H9 (cell line): ENCODE data around the gene TMEM273. TPM values are rescaled to one million over a fixed set of nuclear protein-coding genes. Genes with fewer than 3 reads are reported as not detected.

Experiments
- DNase-seq: peaks from one replicate; pipeline ENCODE4 v3.0.0-alpha.2; 2017
- H2AFZ ChIP-seq: one replicate; pipeline ENCODE4 v1.6.1; 2013; ENCODE audit warnings: mild to moderate bottlenecking, low read length, control low read depth, moderate library complexity
- H2AK5ac ChIP-seq: 2 replicates; pipeline ENCODE4 v1.6.1; 2013; ENCODE audit warnings: low read length, control low read depth, mixed read lengths; ENCODE audit not compliant: insufficient read length
- H2BK120ac ChIP-seq: one replicate; pipeline ENCODE4 v1.6.1; 2013; ENCODE audit warnings: low read depth, mild to moderate bottlenecking, low read length, control low read depth, inconsistent platforms; ENCODE audit not compliant: poor library complexity, severe bottlenecking
- H2BK12ac ChIP-seq: 2 replicates; pipeline ENCODE4 v1.6.1; 2013; ENCODE audit warnings: low read length, control low read depth, mixed read lengths, low read depth; ENCODE audit not compliant: insufficient read length
- H2BK15ac ChIP-seq: 2 replicates; pipeline ENCODE4 v1.6.1; 2013; ENCODE audit warnings: low read depth, low read length, control low read depth
- H2BK20ac ChIP-seq: one replicate; pipeline ENCODE4 v1.6.1; 2013; ENCODE audit warnings: low read depth, mild to moderate bottlenecking, low read length, control low read depth, inconsistent platforms; ENCODE audit not compliant: poor library complexity, severe bottlenecking
- H2BK5ac ChIP-seq: 2 replicates; pipeline ENCODE4 v1.6.1; 2013; ENCODE audit warnings: low read length, control low read depth, mixed read lengths; ENCODE audit not compliant: insufficient read length
- H3K14ac ChIP-seq: 2 replicates; pipeline ENCODE4 v1.6.1; 2013; ENCODE audit warnings: low read length, control low read depth; ENCODE audit not compliant: insufficient read depth
- H3K18ac ChIP-seq: 2 replicates; pipeline ENCODE4 v1.6.1; 2013; ENCODE audit warnings: low read depth, mild to moderate bottlenecking, mixed read lengths, low read length, control low read depth; ENCODE audit not compliant: insufficient read length
- H3K23ac ChIP-seq: 2 replicates; pipeline ENCODE4 v1.6.1; 2013; ENCODE audit warnings: low read length, control low read depth, mixed read lengths, low read depth; ENCODE audit not compliant: insufficient read length
- H3K23me2 ChIP-seq: 2 replicates; pipeline ENCODE4 v1.6.1; 2013; ENCODE audit warnings: low read depth, mild to moderate bottlenecking, mixed read lengths, low read length, control low read depth; ENCODE audit not compliant: insufficient read length, poor library complexity, severe bottlenecking
- H3K27ac ChIP-seq: 2 replicates; pipeline ENCODE4 v1.5.1; 2013; ENCODE audit warnings: low read length, control low read depth, mixed read lengths, low read depth; ENCODE audit not compliant: insufficient read length
- H3K27me3 ChIP-seq: 2 replicates; pipeline ENCODE4 v1.6.1; 2013; ENCODE audit warnings: low read length, control low read depth, inconsistent platforms; ENCODE audit not compliant: insufficient read depth
- H3K4ac ChIP-seq: 2 replicates; pipeline ENCODE4 v1.6.1; 2013; ENCODE audit warnings: low read depth, mild to moderate bottlenecking, control low read depth, inconsistent platforms, low read length, moderate library complexity
- H3K4me1 ChIP-seq: 2 replicates; pipeline ENCODE4 v1.6.1; 2013; ENCODE audit warnings: low read length, control low read depth, inconsistent platforms; ENCODE audit not compliant: insufficient read depth
- H3K4me2 ChIP-seq: 2 replicates; pipeline ENCODE4 v1.6.1; 2013; ENCODE audit warnings: low read length, control low read depth, mixed read lengths; ENCODE audit not compliant: insufficient read length, insufficient read depth
- H3K56ac ChIP-seq: 2 replicates; pipeline ENCODE4 v1.6.1; 2013; ENCODE audit warnings: low read depth, mild to moderate bottlenecking, mixed read lengths, low read length, control low read depth; ENCODE audit not compliant: insufficient read length
- H3K79me1 ChIP-seq: 2 replicates; pipeline ENCODE4 v1.6.1; 2013; ENCODE audit warnings: low read depth, mild to moderate bottlenecking, moderate library complexity, low read length, control low read depth, inconsistent platforms; ENCODE audit not compliant: insufficient read depth, poor library complexity, severe bottlenecking
- H3K79me2 ChIP-seq: 2 replicates; pipeline ENCODE4 v1.6.1; 2013; ENCODE audit warnings: low read length, control low read depth, inconsistent platforms; ENCODE audit not compliant: insufficient read depth
- H3K9ac ChIP-seq: 2 replicates; pipeline ENCODE4 v1.6.1; 2013; ENCODE audit warnings: low read length, control low read depth, mixed read lengths; ENCODE audit not compliant: insufficient read length; ENCODE audit errors: extremely low read depth
- H3K9me3 ChIP-seq: one replicate; pipeline ENCODE4 v1.6.1; 2013; ENCODE audit warnings: low read depth, low read length, inconsistent platforms; ENCODE audit not compliant: control insufficient read depth
- H3T11ph ChIP-seq: one replicate; pipeline ENCODE4 v1.6.1; 2013; ENCODE audit warnings: mild to moderate bottlenecking, low read length, control low read depth, inconsistent platforms
- H4K20me1 ChIP-seq: one replicate; pipeline ENCODE4 v1.6.1; 2013; ENCODE audit not compliant: control insufficient read depth, insufficient read length, insufficient read depth
- H4K5ac ChIP-seq: 2 replicates; pipeline ENCODE4 v1.6.1; 2013; ENCODE audit warnings: low read depth, mild to moderate bottlenecking, mixed read lengths, low read length, control low read depth; ENCODE audit not compliant: insufficient read length
- H4K8ac ChIP-seq: replicated peaks from 2 replicates; pipeline ENCODE4 v1.6.1; 2013; ENCODE audit warnings: low read length, control low read depth, mixed read lengths, low read depth; ENCODE audit not compliant: insufficient read length
- H4K91ac ChIP-seq: 2 replicates; pipeline ENCODE4 v1.6.1; 2013; ENCODE audit warnings: low read depth, mild to moderate bottlenecking, moderate library complexity, mixed read lengths, low read length, control low read depth; ENCODE audit not compliant: insufficient read length
- H3K27ac Mint-ChIP-seq, 3 experiments: 2 replicates in 2 of 3; 3 replicates in 1 of 3; pipeline ENCODE4 v1.8.0; 2020 to 2021; ENCODE audit warnings: mixed read lengths in 3 of 3, mild to moderate bottlenecking in 1 of 3, moderate library complexity in 1 of 3
- H3K27me3 Mint-ChIP-seq: 2 replicates; pipeline ENCODE4 v1.8.0; 2021; ENCODE audit warnings: low read depth, mild to moderate bottlenecking, moderate library complexity, mixed read lengths
- H3K36me3 Mint-ChIP-seq, 3 experiments: 2 replicates in 2 of 3; 3 replicates in 1 of 3; pipeline ENCODE4 v1.8.0; 2020 to 2021; ENCODE audit warnings: low read depth in 3 of 3, mixed read lengths in 3 of 3; ENCODE audit not compliant: insufficient read depth in 1 of 3
- H3K4me1 Mint-ChIP-seq, 2 experiments: 2 replicates each; pipeline ENCODE4 v1.8.0; 2020; ENCODE audit warnings: mixed read lengths in 2 of 2
- H3K4me3 Mint-ChIP-seq, 2 experiments: 2 replicates in 1 of 2; 3 replicates in 1 of 2; pipeline ENCODE4 v1.8.0; 2020 to 2021; ENCODE audit warnings: mild to moderate bottlenecking in 2 of 2, mixed read lengths in 2 of 2, moderate library complexity in 1 of 2
- H3K9me3 Mint-ChIP-seq, 2 experiments: 2 replicates in 1 of 2; 3 replicates in 1 of 2; pipeline ENCODE4 v1.8.0; 2020; ENCODE audit warnings: mild to moderate bottlenecking in 2 of 2, mixed read lengths in 2 of 2, moderate library complexity in 1 of 2
- CTCF ChIP-seq: fragments of 200-600 bp; sonication (generic); conservative IDR thresholded peaks from 3 replicates; pipeline ENCODE4 v1.8.0; 2021; ENCODE audit warnings: antibody characterized with exemption, mild to moderate bottlenecking
- WGBS: extraction: QIAGEN DNeasy Blood & Tissue Kit; methylation state at CpG from one replicate; pipeline ENCODE4 v1.1.7; 2013; ENCODE audit warnings: missing lambda C conversion rate, low lambda C conversion rate, mixed read lengths; ENCODE audit not compliant: insufficient read length; ENCODE audit errors: extremely low coverage; 5-methylcytosine and 5-hydroxymethylcytosine counted together
- total RNA-seq: library from RNA; stranded (reverse); gene quantifications from 2 replicates; pipeline ENCODE4 v1.2.1, GENCODE V29; 2021

Gene TMEM273
- total RNA-seq, 1 experiment from 2014 or later: not detected

GRCh38 chr10:49184642-49185111 lies 3.5 kb downstream of the TMEM273 start:
- no peak overlapping the region for H2BK12ac ChIP-seq

More at GRCh38 chr10:49184642-49185111, 3.5 kb downstream of the TMEM273 start:
- no peak overlapping the region for H2AK5ac ChIP-seq
- no peaks in the 10 kb centered on the region for H3K79me1 ChIP-seq
- no peak overlapping the region for H3T11ph ChIP-seq
- H2BK120ac ChIP-seq: no peak overlapping the region
- H3K4ac ChIP-seq: no peak overlapping the region
- no peak overlapping the region for H4K5ac ChIP-seq
- H3K9me3 ChIP-seq: no peaks in the 10 kb centered on the region
- no peak overlapping the region for H3K4me2 ChIP-seq
- Mint-ChIP-seq H3K4me3 (no peak overlapping the region), H3K9me3 (no peaks in the 10 kb centered on the region), H3K36me3 (no peaks in the 10 kb centered on the region), H3K4me1 (peaks cover 2 to 3% of the 10 kb centered on the region in 2 experiments; a peak in 1 of 4 replicates), H3K27ac (no peak overlapping the region), H3K27me3 (peaks cover 8% of the 10 kb centered on the region)
- no peak overlapping the region for H2BK5ac ChIP-seq
- no peak overlapping the region for H2BK20ac ChIP-seq
- no peak for TF ChIP-seq CTCF
- DNase-seq: no peak
- H3K23me2 ChIP-seq: no peaks in the 10 kb centered on the region
- H3K79me2 ChIP-seq: no peaks in the 10 kb centered on the region
- no peak overlapping the region for H4K8ac ChIP-seq
- H2AFZ ChIP-seq: no peak overlapping the region
- H3K4me1 ChIP-seq: no peaks in the 10 kb centered on the region
- no peak overlapping the region for H2BK15ac ChIP-seq
- H3K27me3 ChIP-seq: no peaks in the 10 kb centered on the region
- no peaks in the 10 kb centered on the region for H4K20me1 ChIP-seq
- no peak overlapping the region for H3K56ac ChIP-seq
- H3K27ac ChIP-seq: no peak overlapping the region
- no CpG with 5 or more reads among the region's 6 CpGs for WGBS
- H4K91ac ChIP-seq: no peak overlapping the region
- no peak overlapping the region for H3K14ac ChIP-seq
- no peak overlapping the region for H3K23ac ChIP-seq
- no peak overlapping the region for H3K18ac ChIP-seq
- H3K9ac ChIP-seq: no peak overlapping the region
